Endothelial cell of umbilical vein (primary cell): ENCODE data around the gene KRTAP10-5.

Experiments used
- EZH2 ChIP-seq: IDR thresholded peaks from 2 replicates; pipeline ENCODE4 v1.6.1; 2012; ENCODE audit warnings: borderline replicate concordance, low read depth, mild to moderate bottlenecking, moderate library complexity, low read length, inconsistent platforms; ENCODE audit not compliant: severe bottlenecking
- JUN ChIP-seq: IDR thresholded peaks from 2 replicates; pipeline ENCODE4 v1.6.1; 2011; ENCODE audit warnings: borderline replicate concordance, low read depth; ENCODE audit not compliant: insufficient read length, insufficient read depth
- POLR2A ChIP-seq: IDR thresholded peaks from 2 replicates; pipeline ENCODE4 v1.6.1; 2012; ENCODE audit warnings: low read depth, mild to moderate bottlenecking, control low read depth, low read length
- POLR2AphosphoS5 ChIP-seq: IDR thresholded peaks from 2 replicates; pipeline ENCODE4 v1.6.1; 2012; ENCODE audit warnings: low read depth, mild to moderate bottlenecking, control low read depth, low read length, moderate library complexity; ENCODE audit not compliant: insufficient read depth
- TF ChIP-seq, protein P1 (sequence below), 2 donors: IDR thresholded peaks; 1 replicate in 1 of 2; 2 replicates in 1 of 2; pipeline ENCODE4 v1.5.1; 2011; ENCODE audit warnings: low read length in 2 of 2, mild to moderate bottlenecking in 2 of 2, moderate library complexity in 2 of 2, control low read depth in 1 of 2, inconsistent platforms in 1 of 2, low read depth in 1 of 2; ENCODE audit not compliant: insufficient read depth in 1 of 2; ENCODE audit errors: extremely low read depth in 1 of 2
- TF ChIP-seq, protein P2 (sequence below): IDR thresholded peaks from 2 replicates; pipeline ENCODE4 v1.6.1; 2011; ENCODE audit not compliant: insufficient read depth, insufficient read length

DNA sequence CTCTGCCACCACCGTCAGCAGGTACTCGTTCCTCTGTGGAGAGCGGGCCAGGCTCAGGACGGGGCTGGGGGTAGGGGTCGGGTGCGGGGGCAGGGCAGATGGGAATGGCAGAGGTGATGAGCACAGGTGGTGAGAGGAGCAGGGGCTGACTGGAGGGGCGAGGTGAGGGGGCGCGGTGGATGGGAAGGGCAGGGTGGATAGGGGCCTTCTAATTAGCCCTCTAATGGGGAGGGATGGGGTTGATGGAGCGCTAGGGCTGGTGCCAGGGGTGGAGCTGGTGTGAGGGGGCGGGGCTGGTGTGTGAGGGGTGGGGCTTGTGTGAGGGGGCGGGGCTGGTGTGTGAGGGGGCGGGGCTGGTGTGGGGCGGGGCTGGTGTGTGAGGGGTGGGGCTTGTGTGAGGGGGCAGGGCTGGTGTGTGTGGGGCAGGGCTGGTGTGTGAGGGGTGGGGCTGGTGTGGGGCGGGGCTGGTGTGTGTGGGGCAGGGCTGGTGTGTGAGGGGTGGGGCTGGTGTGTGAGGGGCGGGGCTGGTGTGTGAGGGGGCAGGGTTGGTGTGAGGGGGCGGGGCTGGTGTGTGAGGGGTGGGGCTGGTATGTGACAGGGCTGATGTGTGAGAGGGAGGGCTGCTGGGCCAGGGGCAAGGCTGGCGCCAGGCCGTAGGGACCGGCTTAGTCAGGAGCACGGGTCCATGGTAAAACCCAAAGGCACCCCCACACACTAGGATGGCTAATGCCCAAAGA is 46.3 kb downstream of the KRTAP10-5 start:
- TF ChIP-seq, protein P1, sequence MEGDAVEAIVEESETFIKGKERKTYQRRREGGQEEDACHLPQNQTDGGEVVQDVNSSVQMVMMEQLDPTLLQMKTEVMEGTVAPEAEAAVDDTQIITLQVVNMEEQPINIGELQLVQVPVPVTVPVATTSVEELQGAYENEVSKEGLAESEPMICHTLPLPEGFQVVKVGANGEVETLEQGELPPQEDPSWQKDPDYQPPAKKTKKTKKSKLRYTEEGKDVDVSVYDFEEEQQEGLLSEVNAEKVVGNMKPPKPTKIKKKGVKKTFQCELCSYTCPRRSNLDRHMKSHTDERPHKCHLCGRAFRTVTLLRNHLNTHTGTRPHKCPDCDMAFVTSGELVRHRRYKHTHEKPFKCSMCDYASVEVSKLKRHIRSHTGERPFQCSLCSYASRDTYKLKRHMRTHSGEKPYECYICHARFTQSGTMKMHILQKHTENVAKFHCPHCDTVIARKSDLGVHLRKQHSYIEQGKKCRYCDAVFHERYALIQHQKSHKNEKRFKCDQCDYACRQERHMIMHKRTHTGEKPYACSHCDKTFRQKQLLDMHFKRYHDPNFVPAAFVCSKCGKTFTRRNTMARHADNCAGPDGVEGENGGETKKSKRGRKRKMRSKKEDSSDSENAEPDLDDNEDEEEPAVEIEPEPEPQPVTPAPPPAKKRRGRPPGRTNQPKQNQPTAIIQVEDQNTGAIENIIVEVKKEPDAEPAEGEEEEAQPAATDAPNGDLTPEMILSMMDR (IDR thresholded peaks at IDR 0.05; ENCODE audit: extremely low read depth in 1 of 2, insufficient read depth in 1 of 2, low read depth in 1 of 2, low read length in 2 of 2), result no peak
- TF ChIP-seq POLR2AphosphoS5 (no peak), POLR2A (no peak), JUN (no peak), EZH2 (no peak)
- TF ChIP-seq, protein P2, sequence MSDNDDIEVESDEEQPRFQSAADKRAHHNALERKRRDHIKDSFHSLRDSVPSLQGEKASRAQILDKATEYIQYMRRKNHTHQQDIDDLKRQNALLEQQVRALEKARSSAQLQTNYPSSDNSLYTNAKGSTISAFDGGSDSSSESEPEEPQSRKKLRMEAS, result no peak
